Endothelial cell (in vitro differentiated cells): ENCODE measurements around the gene MTPN. TPM values are rescaled to one million over a fixed set of nuclear protein-coding genes. Genes with fewer than 3 reads are reported as not detected.

Source experiments
- DNase-seq: peaks from one replicate; pipeline ENCODE4 v3.0.0; 2021; ENCODE audit warnings: low spot score
- H3K27ac Mint-ChIP-seq: one replicate; pipeline ENCODE4 v1.8.0; 2021; ENCODE audit warnings: mixed read lengths, inconsistent platforms; ENCODE audit not compliant: unreplicated experiment
- H3K27me3 Mint-ChIP-seq: one replicate; pipeline ENCODE4 v1.8.0; 2021; ENCODE audit warnings: mild to moderate bottlenecking, moderate library complexity, mixed read lengths, inconsistent platforms; ENCODE audit not compliant: unreplicated experiment
- H3K36me3 Mint-ChIP-seq: one replicate; pipeline ENCODE4 v1.8.0; 2021; ENCODE audit warnings: mild to moderate bottlenecking, low read depth, mixed read lengths, inconsistent platforms; ENCODE audit not compliant: unreplicated experiment
- H3K4me1 Mint-ChIP-seq: one replicate; pipeline ENCODE4 v1.8.0; 2021; ENCODE audit warnings: mild to moderate bottlenecking, mixed read lengths, inconsistent platforms; ENCODE audit not compliant: unreplicated experiment
- H3K4me3 Mint-ChIP-seq: one replicate; pipeline ENCODE4 v1.8.0; 2021; ENCODE audit warnings: mild to moderate bottlenecking, mixed read lengths, inconsistent platforms; ENCODE audit not compliant: unreplicated experiment
- H3K9me3 Mint-ChIP-seq: one replicate; pipeline ENCODE4 v1.8.0; 2021; ENCODE audit warnings: mixed read lengths, inconsistent platforms; ENCODE audit not compliant: unreplicated experiment
- total RNA-seq: library from RNA; stranded (reverse); fragmentation: NEBNext Ultra II Directional; extraction: Animal tissue kit (Norgen Biotek cat#: 25700); gene quantifications from one replicate; pipeline ENCODE4 v1.2.1, GENCODE V29; 2021; ENCODE audit not compliant: unreplicated experiment
- TF ChIP-seq, protein P1 (sequence below): fragments of 200-600 bp; sonication (generic); IDR thresholded peaks from one replicate; pipeline ENCODE4 v1.5.0; 2021; ENCODE audit warnings: antibody characterized with exemption; ENCODE audit not compliant: unreplicated experiment

The MTPN gene
- total RNA-seq, 1 donor from 2014 or later: 183 TPM

DNA sequence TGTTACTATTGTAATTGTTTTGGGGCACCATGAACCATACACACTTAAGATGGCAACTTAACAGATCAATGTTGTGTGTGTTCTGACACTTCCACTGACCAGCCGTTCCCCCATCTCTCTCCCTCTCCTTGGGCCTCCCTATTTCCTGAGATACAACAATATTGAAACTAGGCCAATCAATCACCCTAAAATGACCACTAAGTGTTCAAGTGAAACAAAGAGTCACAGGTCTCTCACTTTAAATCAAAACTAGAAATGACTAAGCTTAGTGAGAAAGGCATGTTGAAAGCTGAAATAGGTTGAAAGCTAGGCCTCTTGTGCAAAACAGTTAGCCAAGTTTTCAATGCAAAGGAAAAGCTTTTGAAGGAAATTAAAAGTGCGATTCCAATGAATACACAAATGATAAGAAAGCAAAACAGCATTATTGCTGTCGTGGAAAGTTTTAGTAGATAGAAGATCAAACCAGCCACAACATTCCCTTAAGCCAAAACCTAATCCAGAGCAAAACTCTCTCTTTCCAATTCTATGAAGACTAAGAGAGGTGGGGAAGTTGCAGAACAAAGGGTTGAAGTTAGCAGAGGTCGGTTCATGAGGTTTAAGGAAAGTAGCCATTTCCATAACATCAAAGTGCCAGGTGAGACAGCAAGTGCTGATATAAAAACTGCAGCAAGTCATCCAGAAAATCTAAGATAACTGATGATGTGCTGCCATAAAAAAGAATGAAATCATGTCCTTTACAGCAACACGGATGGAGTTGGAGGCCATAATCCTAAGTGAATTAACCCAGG, 90.6 kb downstream of the MTPN start:
- Mint-ChIP-seq H3K27me3 (peaks cover 1% of the 10 kb centered on the region), H3K4me3 (no peak overlapping the region), H3K36me3 (no peaks in the 10 kb centered on the region), H3K9me3 (no peaks in the 10 kb centered on the region), H3K4me1 (no peaks in the 10 kb centered on the region), H3K27ac (no peak overlapping the region)
- TF ChIP-seq, protein P1, sequence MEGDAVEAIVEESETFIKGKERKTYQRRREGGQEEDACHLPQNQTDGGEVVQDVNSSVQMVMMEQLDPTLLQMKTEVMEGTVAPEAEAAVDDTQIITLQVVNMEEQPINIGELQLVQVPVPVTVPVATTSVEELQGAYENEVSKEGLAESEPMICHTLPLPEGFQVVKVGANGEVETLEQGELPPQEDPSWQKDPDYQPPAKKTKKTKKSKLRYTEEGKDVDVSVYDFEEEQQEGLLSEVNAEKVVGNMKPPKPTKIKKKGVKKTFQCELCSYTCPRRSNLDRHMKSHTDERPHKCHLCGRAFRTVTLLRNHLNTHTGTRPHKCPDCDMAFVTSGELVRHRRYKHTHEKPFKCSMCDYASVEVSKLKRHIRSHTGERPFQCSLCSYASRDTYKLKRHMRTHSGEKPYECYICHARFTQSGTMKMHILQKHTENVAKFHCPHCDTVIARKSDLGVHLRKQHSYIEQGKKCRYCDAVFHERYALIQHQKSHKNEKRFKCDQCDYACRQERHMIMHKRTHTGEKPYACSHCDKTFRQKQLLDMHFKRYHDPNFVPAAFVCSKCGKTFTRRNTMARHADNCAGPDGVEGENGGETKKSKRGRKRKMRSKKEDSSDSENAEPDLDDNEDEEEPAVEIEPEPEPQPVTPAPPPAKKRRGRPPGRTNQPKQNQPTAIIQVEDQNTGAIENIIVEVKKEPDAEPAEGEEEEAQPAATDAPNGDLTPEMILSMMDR: no peak
- DNase-seq: no peak

DNA sequence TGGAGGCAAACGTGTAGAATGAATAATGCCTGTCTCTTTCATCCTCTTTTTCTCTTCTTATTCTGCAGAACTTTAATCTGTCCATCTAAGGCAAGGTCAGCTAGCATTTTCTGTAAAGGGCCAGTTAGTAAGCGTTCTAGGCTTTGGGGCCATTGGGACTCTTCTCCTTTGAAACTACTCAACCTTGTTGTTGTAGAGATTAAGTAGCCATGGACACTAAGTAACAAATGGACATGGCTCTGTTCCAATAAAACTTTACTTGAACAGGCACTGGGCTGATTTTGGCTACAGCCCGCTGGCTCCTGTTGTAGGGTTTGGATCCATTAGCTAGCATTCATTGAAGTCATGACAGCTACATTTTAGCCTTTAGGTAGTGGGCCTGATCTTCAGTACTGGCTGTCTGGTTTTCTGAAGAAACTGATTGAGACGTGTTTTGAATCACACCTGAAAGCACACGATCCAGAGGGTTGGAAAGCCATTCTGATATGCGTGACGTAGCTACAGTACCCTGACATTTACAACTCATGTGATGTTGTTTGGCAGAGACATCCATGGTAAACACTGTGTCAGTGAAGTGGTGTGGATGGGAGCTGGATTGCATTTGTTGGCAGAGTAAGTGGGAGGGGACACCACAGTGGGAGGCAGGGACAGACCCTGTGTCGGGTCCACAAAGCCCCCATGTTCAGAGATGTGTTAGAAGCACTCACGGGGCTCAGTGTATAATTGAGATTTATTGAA, 92.5 kb downstream of the MTPN start:
- no peak overlapping the region for H3K4me3 Mint-ChIP-seq
- H3K36me3 Mint-ChIP-seq: peaks cover 3% of the 10 kb centered on the region
- no peaks in the 10 kb centered on the region for H3K9me3 Mint-ChIP-seq
- TF ChIP-seq, protein P1: no peak
- DNase-seq: no peak
- H3K4me1 Mint-ChIP-seq: no peaks in the 10 kb centered on the region
- H3K27ac Mint-ChIP-seq: no peak overlapping the region
- peaks cover 1% of the 10 kb centered on the region for H3K27me3 Mint-ChIP-seq

DNA sequence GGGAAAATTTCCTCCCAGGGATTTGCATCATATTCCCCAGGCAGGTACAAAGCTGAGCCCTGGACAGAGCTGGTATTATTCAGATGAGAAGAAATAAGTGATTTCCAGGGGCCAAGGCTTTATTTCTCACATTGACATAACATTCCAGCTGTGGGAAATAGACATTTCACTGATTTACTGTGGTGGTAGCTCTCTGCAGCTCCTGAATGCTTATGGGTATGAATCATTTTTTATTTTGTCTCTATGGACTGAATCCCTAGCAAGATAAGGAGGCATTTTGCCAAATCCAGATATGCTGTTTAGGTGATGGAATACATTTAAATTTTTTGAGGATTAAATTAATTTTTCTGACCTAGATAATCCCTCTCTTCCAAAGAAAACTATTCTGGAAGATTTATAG, 97.9 kb downstream of the MTPN start:
- Mint-ChIP-seq H3K27ac (no peak overlapping the region), H3K36me3 (peaks cover 3% of the 10 kb centered on the region), H3K9me3 (no peaks in the 10 kb centered on the region), H3K4me3 (no peak overlapping the region), H3K27me3 (peaks cover 1% of the 10 kb centered on the region), H3K4me1 (no peaks in the 10 kb centered on the region)
- DNase-seq: no peak
- TF ChIP-seq, protein P1: no peak

DNA sequence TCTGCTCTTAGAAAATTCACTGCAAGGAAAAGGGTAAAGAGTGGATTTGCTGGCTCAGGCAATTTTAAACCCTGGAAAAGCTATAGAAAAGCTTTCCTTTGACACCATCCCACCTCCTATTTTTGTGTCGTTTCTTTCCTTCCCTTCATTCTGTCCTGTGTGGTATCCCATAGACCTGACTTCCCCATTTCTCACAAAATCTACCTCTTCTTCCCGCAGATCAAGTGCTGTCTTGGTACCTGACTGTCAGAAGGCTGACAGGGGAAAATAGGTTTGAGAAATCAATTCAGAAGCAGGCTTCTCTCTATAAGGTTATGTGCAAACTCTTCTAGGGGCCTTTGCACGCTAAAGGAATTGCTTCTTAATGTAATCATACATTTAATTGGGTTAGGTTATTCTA, 98.9 kb downstream of the MTPN start:
- Mint-ChIP-seq H3K27ac (no peak overlapping the region), H3K4me3 (no peak overlapping the region), H3K27me3 (peaks cover 1% of the 10 kb centered on the region), H3K36me3 (peaks cover 3% of the 10 kb centered on the region), H3K4me1 (no peaks in the 10 kb centered on the region), H3K9me3 (no peaks in the 10 kb centered on the region)
- no peak for DNase-seq
- TF ChIP-seq, protein P1: no peak

DNA sequence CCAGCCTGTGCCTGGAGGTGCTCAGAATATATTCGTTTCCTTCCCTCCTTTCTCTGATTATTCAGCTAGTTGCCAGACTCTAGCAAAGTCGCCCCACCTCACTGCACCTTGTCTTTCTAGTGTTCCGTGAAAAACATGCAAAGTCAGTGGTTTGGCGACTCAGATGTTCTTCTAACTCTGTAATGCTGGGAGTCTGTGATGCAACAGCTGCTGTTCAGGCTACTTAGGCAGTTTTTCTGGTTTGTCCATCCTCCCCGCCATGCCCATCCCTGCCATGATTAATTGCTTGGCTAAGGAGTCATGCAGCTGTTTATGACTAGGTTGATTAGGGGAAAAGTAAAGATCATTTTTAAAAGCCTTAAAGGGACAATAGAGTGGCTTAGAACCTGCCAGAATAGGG, 99.4 kb downstream of the MTPN start:
- Mint-ChIP-seq H3K4me1 (no peaks in the 10 kb centered on the region), H3K27ac (no peak overlapping the region), H3K36me3 (peaks cover 3% of the 10 kb centered on the region), H3K27me3 (no peaks in the 10 kb centered on the region), H3K9me3 (no peaks in the 10 kb centered on the region), H3K4me3 (no peak overlapping the region)
- DNase-seq: no peak
- TF ChIP-seq, protein P1: no peak
